HG03520 (cell line): ENCODE measurements around the gene CTCFL.
"Not testable (repeated sequence)": the region's sequence is repeated elsewhere in the genome, so short reads cannot be mapped to it uniquely, and the experiment has no call there.

Source experiments
- ATAC-seq: cut with Tn5 transposase; IDR thresholded peaks from one replicate; pipeline ENCODE4 v1.9.1; 2021; ENCODE audit warnings: mild to moderate bottlenecking, moderate library complexity; ENCODE audit not compliant: unreplicated experiment

The CTCFL gene

GRCh38 chr20:57511709-57512108 is 13.2 kb downstream of the CTCFL start:
- not testable (repeated sequence) for ATAC-seq

- no peak for ATAC-seq
These were observed 15.2 kb downstream of the CTCFL start for GRCh38 chr20:57509665-57510237.

- no peak for ATAC-seq
These were observed 16.1 kb downstream of the CTCFL start for GRCh38 chr20:57508831-57509230.

GRCh38 chr20:57508381-57508780 is 16.6 kb downstream of the CTCFL start:
- no peak for ATAC-seq

- no peak for ATAC-seq
These were observed 17.5 kb downstream of the CTCFL start for GRCh38 chr20:57507477-57507876.

GRCh38 chr20:57505979-57506378 is 19.0 kb downstream of the CTCFL start:
- no peak for ATAC-seq

- ATAC-seq = no peak
These were observed 20.5 kb downstream of the CTCFL start for GRCh38 chr20:57504411-57504810.

GRCh38 chr20:57503035-57503658 is 21.8 kb downstream of the CTCFL start:
- no peak for ATAC-seq

- no peak for ATAC-seq
These were observed 22.6 kb downstream of the CTCFL start for GRCh38 chr20:57502336-57502700.

GRCh38 chr20:57501461-57502335 is 23.2 kb downstream of the CTCFL start:
- no peak for ATAC-seq

- ATAC-seq = no peak
These were observed 24.0 kb downstream of the CTCFL start for GRCh38 chr20:57500962-57501361.

- no peak for ATAC-seq
These were observed 24.7 kb downstream of the CTCFL start for GRCh38 chr20:57500235-57500634.

GRCh38 chr20:57499676-57500075 is 25.3 kb downstream of the CTCFL start:
- ATAC-seq = no peak

- no peak for ATAC-seq
These were observed 26.2 kb downstream of the CTCFL start for GRCh38 chr20:57498425-57499400.

GRCh38 chr20:57496592-57496991 is 28.3 kb downstream of the CTCFL start:
- ATAC-seq = no peak

GRCh38 chr20:57495978-57496377 is 29.0 kb downstream of the CTCFL start:
- ATAC-seq = no peak

GRCh38 chr20:57493091-57493615 is 31.8 kb downstream of the CTCFL start:
- no peak for ATAC-seq

- no peak for ATAC-seq
These were observed 33.6 kb downstream of the CTCFL start for GRCh38 chr20:57491373-57491772.

GRCh38 chr20:57488277-57488676 is 36.7 kb downstream of the CTCFL start:
- not testable (repeated sequence) for ATAC-seq

GRCh38 chr20:57485770-57486169 is 39.2 kb downstream of the CTCFL start:
- no peak for ATAC-seq

- no peak for ATAC-seq
These were observed 40.2 kb downstream of the CTCFL start for GRCh38 chr20:57484772-57485171.
